MM.1S (cell line): ENCODE measurements around the gene SCIMP.

Experiments
- CTCF ChIP-seq: fragments of 300-600 bp; sonication (generic); IDR thresholded peaks from 2 replicates; pipeline ENCODE4 v1.5.1; 2016; ENCODE audit warnings: antibody characterized with exemption, low read length, mixed read lengths
- EZH2phosphoT487 ChIP-seq: fragments of 300-600 bp; sonication (generic); IDR thresholded peaks from 2 replicates; pipeline ENCODE4 v1.6.1; 2018; ENCODE audit warnings: antibody characterized with exemption, low read length

- TF ChIP-seq EZH2phosphoT487 (no peak), CTCF (no peak)
Observed at GRCh38 chr17:5254414-5254813, 19.8 kb upstream of the SCIMP start.
